H1 (cell line): ENCODE results near the gene CHST9. TPM values are rescaled to one million over a fixed set of nuclear protein-coding genes. Genes with fewer than 3 reads are reported as not detected.

ENCODE experiments used
- CTCF ChIA-PET: fragments of 300-600 bp; sonication (Branson Sonifier 250); formaldehyde crosslinking; loops from one replicate; lab custom pipeline; 2021; ENCODE audit not compliant: partially characterized antibody; lab: Charles Lee
- POLR2A ChIA-PET: fragments of 300-600 bp; sonication (Branson Sonifier 250); formaldehyde crosslinking; loops from one replicate; lab custom pipeline; 2021; ENCODE audit warnings: inconsistent platforms; ENCODE audit not compliant: partially characterized antibody; lab: Charles Lee
- DNase-seq, 2 experiments: peaks; one replicate each; pipeline versions ENCODE4 v3.0.0 to v3.0.0-alpha.2; 2010 to 2022; ENCODE audit warnings: low spot score in 2 of 2, low read depth in 1 of 2, mixed read lengths in 1 of 2
- FAIRE-seq: peaks from 2 replicates; lab custom pipeline; 2011; peaks lifted over from hg19 to GRCh38; lab: Jason Lieb, UNC
- H2AFZ ChIP-seq: 2 replicates; pipeline ENCODE4 v1.8.1; 2012; ENCODE audit warnings: low read length, inconsistent platforms
- H2AK5ac ChIP-seq: 2 replicates; pipeline ENCODE4 v1.6.1; 2013; ENCODE audit warnings: low read depth, low read length
- H2BK120ac ChIP-seq: replicated peaks from 2 replicates; pipeline ENCODE3; 2013; ENCODE audit warnings: low read depth, low read length, inconsistent platforms
- H2BK12ac ChIP-seq: 2 replicates; pipeline ENCODE4 v1.6.1; 2013; ENCODE audit warnings: low read depth, low read length
- H2BK15ac ChIP-seq: 2 replicates; pipeline ENCODE4 v1.6.1; 2013; ENCODE audit warnings: low read length
- H2BK20ac ChIP-seq: 2 replicates; pipeline ENCODE4 v1.6.1; 2013; ENCODE audit warnings: low read length
- H2BK5ac ChIP-seq: 2 replicates; pipeline ENCODE4 v1.6.1; 2013; ENCODE audit warnings: low read depth, low read length
- H3K14ac ChIP-seq: 2 replicates; pipeline ENCODE4 v1.6.1; 2013; ENCODE audit warnings: inconsistent platforms; ENCODE audit not compliant: insufficient read length
- H3K18ac ChIP-seq: 2 replicates; pipeline ENCODE4 v1.6.1; 2013; ENCODE audit warnings: low read length; ENCODE audit errors: extremely low read depth
- H3K23ac ChIP-seq: 2 replicates; pipeline ENCODE4 v1.6.1; 2013; ENCODE audit warnings: inconsistent platforms; ENCODE audit not compliant: insufficient read length
- H3K23me2 ChIP-seq: 2 replicates; pipeline ENCODE4 v1.6.1; 2013; ENCODE audit warnings: low read depth, low read length
- H3K27ac ChIP-seq: 2 replicates; pipeline ENCODE4 v1.6.1; 2011; ENCODE audit warnings: low read depth, low read length, inconsistent platforms
- H3K27me3 ChIP-seq, 4 experiments: replicated peaks in 1 of 4; 1 replicate in 1 of 4; 2 replicates in 3 of 4; pipeline versions ENCODE4 v1.6.1 to v1.8.1; 2011 to 2013; ENCODE audit warnings: low read length in 3 of 4, mild to moderate bottlenecking in 3 of 4, inconsistent platforms in 2 of 4, mixed read lengths in 2 of 4, moderate library complexity in 1 of 4; ENCODE audit not compliant: control insufficient read depth in 3 of 4, insufficient read depth in 3 of 4; ENCODE audit errors: extremely low read depth in 1 of 4
- H3K36me3 ChIP-seq, 4 experiments: 2 replicates each; pipeline versions ENCODE4 v1.6.1 to v1.8.1; 2011 to 2013; ENCODE audit warnings: mild to moderate bottlenecking in 4 of 4, low read length in 3 of 4, moderate library complexity in 2 of 4, control low read depth in 1 of 4, inconsistent platforms in 1 of 4; ENCODE audit not compliant: insufficient read depth in 4 of 4, control insufficient read depth in 2 of 4
- H3K4ac ChIP-seq: replicated peaks from 2 replicates; pipeline ENCODE3; 2013; ENCODE audit warnings: low read length, low read depth, mixed read lengths, inconsistent platforms; ENCODE audit not compliant: insufficient read length
- H3K4me1 ChIP-seq, 4 experiments: replicated peaks in 1 of 4; 1 replicate in 1 of 4; 2 replicates in 3 of 4; pipeline versions ENCODE4 v1.6.1 to v1.8.1; 2011 to 2013; ENCODE audit warnings: low read length in 3 of 4, inconsistent platforms in 2 of 4, mixed read lengths in 1 of 4; ENCODE audit not compliant: insufficient read depth in 4 of 4, control insufficient read depth in 3 of 4
- H3K4me2 ChIP-seq, 2 experiments: 2 replicates each; pipeline versions ENCODE4 v1.6.1 to v1.8.1; 2011 to 2013; ENCODE audit warnings: low read depth in 2 of 2, low read length in 2 of 2, control low read depth in 1 of 2, inconsistent platforms in 1 of 2, mild to moderate bottlenecking in 1 of 2; ENCODE audit not compliant: insufficient read depth in 1 of 2
- H3K4me3 ChIP-seq, 4 experiments: fragments of 200-600, 300-600 bp in 1 of 4; sonication (generic), shearing (Covaris generic), sonication (Bioruptor Twin) in 1 of 4; 2 replicates each; pipeline versions ENCODE4 v1.5.1 to v1.8.1; 2011 to 2016; ENCODE audit warnings: low read length in 4 of 4, low read depth in 3 of 4, control low read depth in 2 of 4, inconsistent platforms in 2 of 4, mild to moderate bottlenecking in 2 of 4, mixed read lengths in 1 of 4, moderate library complexity in 1 of 4; ENCODE audit not compliant: insufficient read depth in 2 of 4; ENCODE audit errors: extremely low read depth in 1 of 4
- H3K56ac ChIP-seq: replicated peaks from 2 replicates; pipeline ENCODE3; 2013; ENCODE audit warnings: low read depth, mild to moderate bottlenecking, mixed read lengths, low read length, inconsistent platforms; ENCODE audit not compliant: insufficient read length
- H3K79me1 ChIP-seq: 2 replicates; pipeline ENCODE4 v1.6.1; 2013; ENCODE audit warnings: low read depth, low read length, control low read depth
- H3K79me2 ChIP-seq, 2 experiments: 2 replicates each; pipeline versions ENCODE4 v1.6.1 to v1.8.1; 2012 to 2013; ENCODE audit warnings: low read length in 2 of 2, mild to moderate bottlenecking in 2 of 2, inconsistent platforms in 1 of 2; ENCODE audit not compliant: insufficient read depth in 2 of 2, control insufficient read depth in 1 of 2
- H3K9ac ChIP-seq, 4 experiments: replicated peaks in 1 of 4; 1 replicate in 1 of 4; 2 replicates in 3 of 4; pipeline versions ENCODE4 v1.6.1 to v1.8.1; 2011 to 2013; ENCODE audit warnings: low read depth in 3 of 4, low read length in 3 of 4, control low read depth in 2 of 4, mild to moderate bottlenecking in 2 of 4, moderate library complexity in 2 of 4, inconsistent platforms in 1 of 4; ENCODE audit errors: extremely low read depth in 1 of 4
- H3K9me3 ChIP-seq, 2 experiments: 2 replicates each; pipeline versions ENCODE4 v1.6.1 to v1.8.1; 2012 to 2013; ENCODE audit warnings: mild to moderate bottlenecking in 2 of 2, moderate library complexity in 2 of 2, control low read depth in 1 of 2, inconsistent platforms in 1 of 2, low read depth in 1 of 2, low read length in 1 of 2, mixed read lengths in 1 of 2; ENCODE audit not compliant: insufficient read depth in 2 of 2
- H4K20me1 ChIP-seq, 2 experiments: replicated peaks in 1 of 2; 2 replicates each; pipeline versions ENCODE3 to v1.8.1; 2011 to 2013; ENCODE audit warnings: inconsistent platforms in 2 of 2, low read length in 2 of 2, mild to moderate bottlenecking in 1 of 2; ENCODE audit not compliant: insufficient read depth in 2 of 2, control insufficient read depth in 1 of 2
- H4K5ac ChIP-seq: 2 replicates; pipeline ENCODE4 v1.6.1; 2013; ENCODE audit warnings: low read length, low read depth, mixed read lengths, inconsistent platforms; ENCODE audit not compliant: insufficient read length
- H4K8ac ChIP-seq: 2 replicates; pipeline ENCODE4 v1.8.0; 2013; ENCODE audit warnings: mild to moderate bottlenecking, moderate library complexity, low read length, inconsistent platforms; ENCODE audit not compliant: insufficient read depth; ENCODE audit errors: extremely low read depth
- H4K91ac ChIP-seq: replicated peaks from 2 replicates; pipeline ENCODE3; 2013; ENCODE audit warnings: low read length, mixed read lengths, inconsistent platforms; ENCODE audit not compliant: insufficient read length
- BRCA1 ChIP-seq: IDR thresholded peaks from 2 replicates; pipeline ENCODE4 v1.6.1; 2012; ENCODE audit warnings: low read depth, low read length, improper control_type of control experiment
- CBX8 ChIP-seq: fragments of 300-800, 300-1000 bp; sonication (generic); IDR thresholded peaks from 2 replicates; pipeline ENCODE4 v1.7.1; 2016; ENCODE audit warnings: low read depth, low read length, borderline replicate concordance
- CHD1 ChIP-seq: IDR thresholded peaks from 2 replicates; pipeline ENCODE4 v1.6.1; 2012; ENCODE audit warnings: low read depth, low read length, improper control_type of control experiment
- CHD2 ChIP-seq: IDR thresholded peaks from 2 replicates; pipeline ENCODE4 v1.6.1; 2012; ENCODE audit warnings: low read length, improper control_type of control experiment
- EGR1 ChIP-seq: IDR thresholded peaks from 2 replicates; pipeline ENCODE4 v1.6.1; 2011; ENCODE audit warnings: low read depth, low read length, borderline replicate concordance
- KDM1A ChIP-seq: fragments of 200-600, 300-600 bp; sonication (generic); IDR thresholded peaks from 2 replicates; pipeline ENCODE4 v1.7.1; 2016; ENCODE audit warnings: mild to moderate bottlenecking, low read length, borderline replicate concordance
- NRF1 ChIP-seq: IDR thresholded peaks from 2 replicates; pipeline ENCODE4 v1.6.1; 2011; ENCODE audit warnings: mild to moderate bottlenecking, low read depth, low read length, improper control_type of control experiment
- RAD21 ChIP-seq, 2 experiments: IDR thresholded peaks in 1 of 2; conservative IDR thresholded peaks in 1 of 2; 2 replicates each; pipeline ENCODE4 v1.6.1; 2011; ENCODE audit warnings: low read depth in 2 of 2, low read length in 2 of 2, improper control_type of control experiment in 1 of 2, inconsistent platforms in 1 of 2, mild to moderate bottlenecking in 1 of 2, moderate library complexity in 1 of 2
- RNF2 ChIP-seq: fragments of 200-900, 300-1000 bp; sonication (generic); IDR thresholded peaks from 2 replicates; pipeline ENCODE4 v1.7.1; 2016; ENCODE audit warnings: borderline replicate concordance, low read depth, mild to moderate bottlenecking, antibody characterized with exemption, low read length; ENCODE audit not compliant: poor library complexity, severe bottlenecking; ENCODE audit errors: missing control alignments
- SIN3A ChIP-seq, 2 experiments: IDR thresholded peaks in 1 of 2; conservative IDR thresholded peaks in 1 of 2; 2 replicates each; pipeline ENCODE4 v1.6.1; 2011 to 2012; ENCODE audit warnings: low read length in 2 of 2, improper control_type of control experiment in 1 of 2, low read depth in 1 of 2, mild to moderate bottlenecking in 1 of 2
- SUZ12 ChIP-seq: fragments of 200-600 bp; sonication (generic); IDR thresholded peaks from 2 replicates; pipeline ENCODE4 v1.6.1; 2012; ENCODE audit warnings: mild to moderate bottlenecking, inconsistent platforms, low read length, moderate library complexity, mixed read lengths
- WGBS, 2 experiments: shearing (Covaris generic) in 1 of 2; methylation state at CpG; one replicate each; pipeline versions ENCODE4 v1.1.6 to v1.1.7; 2013 to 2015; ENCODE audit warnings: low lambda C conversion rate in 2 of 2, mixed read lengths in 2 of 2, inconsistent platforms in 1 of 2, low coverage in 1 of 2, missing lambda C conversion rate in 1 of 2; ENCODE audit not compliant: insufficient replicate concordance in 2 of 2, insufficient coverage in 1 of 2, insufficient read length in 1 of 2; ENCODE audit errors: extremely low coverage in 1 of 2, missing lambda C conversion rate in 1 of 2; 5-methylcytosine and 5-hydroxymethylcytosine counted together
- polyA plus RNA-seq, 7 experiments: library from polyadenylated mRNA; depleted of rRNA in 3 of 7; stranded (reverse) in 5 of 7; unstranded in 2 of 7; fragments of >200 nt in 5 of 7; fragments of 200-250 nt in 2 of 7; gene quantifications; 1 replicate in 5 of 7; 2 replicates in 1 of 7; 4 replicates in 1 of 7; pipeline versions ENCODE4 v1.2.1 to v1.2.3, GENCODE V29; 2011 to 2013; ENCODE audit warnings: missing spikeins in 2 of 7, mixed read lengths in 2 of 7
- total RNA-seq: library from RNA; stranded (reverse); fragmentation: NEBNext Ultra II Directional; extraction: Animal tissue kit (Norgen Biotek cat#: 25700); gene quantifications from 2 replicates; pipeline ENCODE4 v1.2.1, GENCODE V29; 2021

The CHST9 gene
- total and polyA plus RNA-seq, 2 of the 8 experiments (the other 6 are each of a cell fraction or from before 2014, with no cell fraction given): 3.2 to 24.3 TPM

DNA sequence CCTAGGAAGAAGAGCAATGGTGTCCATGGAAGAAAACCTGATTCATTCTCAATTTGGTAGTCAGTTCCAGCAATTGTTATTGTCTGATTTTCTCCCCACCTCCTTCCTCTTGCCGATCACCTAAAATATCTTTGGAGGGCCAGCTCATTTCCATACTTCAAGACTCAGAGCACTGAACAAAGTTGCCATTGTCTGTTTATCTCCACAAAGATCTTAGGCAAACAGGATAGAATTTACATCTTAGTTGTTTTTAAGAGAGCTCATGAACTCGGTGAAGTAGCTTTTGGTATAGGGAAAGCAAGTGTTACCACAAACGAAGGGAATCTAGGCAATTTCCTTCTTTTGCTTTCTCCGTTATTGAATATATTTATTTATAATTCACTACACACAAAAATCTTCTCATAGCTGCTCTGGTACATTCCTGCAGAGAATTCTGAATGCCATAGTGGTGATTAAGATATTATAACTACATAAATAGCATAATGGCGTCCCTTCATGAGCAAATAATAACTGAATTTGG lies 41.5 kb upstream of the CHST9 start:
- POLR2A ChIA-PET: no interaction called here
- Histone ChIP-seq H3K23me2 (no peaks in the 10 kb centered on the region), H2BK20ac (no peak overlapping the region), H2BK120ac (no peak overlapping the region), H3K56ac (no peak overlapping the region), H2BK15ac (no peak overlapping the region), H3K4me2 (no peak overlapping the region), H3K14ac (no peak overlapping the region), H3K4ac (no peak overlapping the region), H3K27me3 (no peaks in the 10 kb centered on the region), H4K91ac (no peak overlapping the region), H2BK5ac (no peak overlapping the region), H3K4me1 (peaks cover 3 to 13% (median 10%) of the 10 kb centered on the region in 4 experiments), H2AK5ac (no peak overlapping the region), H2BK12ac (no peak overlapping the region), H2AFZ (no peak overlapping the region), H4K20me1 (no peaks in the 10 kb centered on the region), H3K36me3 (no peaks in the 10 kb centered on the region), H3K79me2 (no peaks in the 10 kb centered on the region), H3K27ac (no peak overlapping the region), H3K18ac (no peak overlapping the region), H3K9me3 (no peaks in the 10 kb centered on the region), H3K79me1 (no peaks in the 10 kb centered on the region), H4K8ac (no peak overlapping the region), H4K5ac (no peak overlapping the region), H3K4me3 (no peak overlapping the region)
- FAIRE-seq: no peak
- CTCF ChIA-PET: interaction anchor here (1.1 kb wide), 1 partner anchor 73 kb away, joined by 3 read pairs; no protein-coding TSS in a partner anchor
- DNase-seq: no peak
- no peak for TF ChIP-seq CHD1
- TF ChIP-seq RAD21 (IDR thresholded peaks at IDR 0.05 in 1 of 2, conservative IDR thresholded peaks at IDR 0.05 in 1 of 2; ENCODE audit: low read depth in 2 of 2, low read length in 2 of 2): no peak
- TF ChIP-seq KDM1A: no peak
- no peak for TF ChIP-seq EGR1
- TF ChIP-seq CBX8: no peak
- TF ChIP-seq CHD2: no peak
- no peak for TF ChIP-seq SIN3A (conservative IDR thresholded peaks at IDR 0.05 in 1 of 2, IDR thresholded peaks at IDR 0.05 in 1 of 2; ENCODE audit: low read depth in 1 of 2, low read length in 2 of 2)
- TF ChIP-seq RNF2: no peak
- TF ChIP-seq SUZ12: no peak
- no peak for TF ChIP-seq NRF1
- no peak for TF ChIP-seq BRCA1
- TF ChIP-seq, all 59 proteins: peak for 0
- WGBS, 2 experiments: 88% methylated on average over 5 of the region's 5 CpGs; no CpG with 5 or more reads in 1 of the 2 experiments
- no peak overlapping the region for H3K9ac ChIP-seq
- H3K23ac ChIP-seq: no peak overlapping the region
